ENCODE data around the gene PFKFB4. TPM values are rescaled to one million over a fixed set of nuclear protein-coding genes. Genes with fewer than 3 reads are reported as not detected.
"Not testable (repeated sequence)": the region's sequence is repeated elsewhere in the genome, so short reads cannot be mapped to it uniquely, and the experiment has no call there.

PFKFB4 gene
- polyA plus RNA-seq, 1 donor = 17.3 TPM

DNA sequence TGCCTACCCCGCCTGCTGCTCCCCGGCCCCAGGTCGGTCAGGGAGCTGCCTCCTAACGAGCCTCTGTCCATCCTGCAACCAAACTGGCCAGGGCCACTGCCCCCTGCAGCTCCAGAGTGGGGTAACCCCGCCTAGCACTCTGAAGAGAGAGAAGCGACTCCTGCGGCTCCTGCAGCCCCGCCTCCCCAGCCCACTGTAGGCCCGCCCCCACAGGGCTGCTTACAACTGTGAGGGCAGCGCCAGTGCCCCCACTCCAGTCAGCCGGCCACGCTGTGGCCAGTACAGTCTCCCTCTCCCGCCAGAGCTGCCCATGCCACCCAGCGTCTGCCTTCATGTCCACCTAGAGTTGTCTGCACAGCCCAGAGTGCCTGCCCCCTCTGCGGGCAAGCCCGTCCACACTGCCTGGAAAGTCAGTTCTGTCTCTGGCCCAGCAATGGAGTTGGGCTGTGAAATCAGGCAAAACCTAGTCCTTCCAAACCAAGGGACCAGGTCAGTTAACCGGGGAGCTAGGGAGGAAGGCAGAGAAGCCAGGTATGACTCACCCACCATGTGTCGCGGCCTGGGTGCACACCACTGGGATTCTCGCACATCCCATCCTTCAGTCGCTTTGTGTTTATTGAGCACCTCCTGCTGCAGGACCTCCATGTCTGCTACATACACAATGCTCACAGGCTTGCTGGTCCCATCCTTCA, 4.6 kb upstream of the PFKFB4 start:
- WGBS (ENCODE audit: insufficient coverage, low lambda C conversion rate) = 83% methylated on average over 1 of the region's 21 CpGs

DNA sequence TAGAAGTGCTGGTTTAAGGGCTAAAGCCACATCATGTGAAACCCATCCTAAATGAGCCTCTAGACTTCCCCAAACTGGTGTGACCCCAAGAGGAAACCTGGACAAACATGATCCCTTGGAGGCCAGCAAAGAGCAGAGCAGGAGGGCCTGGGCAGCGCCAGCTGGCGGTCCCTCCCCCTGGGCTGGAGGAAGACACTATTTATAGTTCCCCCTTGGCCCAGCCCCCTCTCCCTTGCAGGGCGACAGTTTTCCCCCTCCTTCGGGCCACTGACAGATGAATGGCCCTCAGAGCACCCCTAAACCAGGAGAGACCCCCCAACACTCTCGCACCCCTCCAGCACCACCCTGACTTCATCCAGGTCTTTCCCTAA, 4.0 kb upstream of the PFKFB4 start:
- Histone ChIP-seq H3K36me3 (ENCODE audit: control insufficient read depth, insufficient read depth, low read length) (no peaks in the 10 kb centered on the region), H3K27ac (ENCODE audit: low read length) (no peak overlapping the region), H3K27me3 (ENCODE audit: control insufficient read depth, insufficient read depth, low read length) (no peaks in the 10 kb centered on the region), H3K9me3 (ENCODE audit: control insufficient read depth, low read depth, low read length) (no peaks in the 10 kb centered on the region), H3K4me3 (ENCODE audit: low read length) (no peak overlapping the region), H3K4me1 (ENCODE audit: control insufficient read depth, insufficient read depth, low read length) (peaks cover 11% of the 10 kb centered on the region)
- WGBS (ENCODE audit: insufficient coverage, low lambda C conversion rate) = no CpG with 5 or more reads among the region's 5 CpGs
- DNase-seq = no peak

More for the DNA sequence above, 4.6 kb upstream of the PFKFB4 start:
- no peak overlapping the region for H3K27ac ChIP-seq (ENCODE audit: low read length)
- no peaks in the 10 kb centered on the region for H3K36me3 ChIP-seq (ENCODE audit: control insufficient read depth, insufficient read depth, low read length)
- DNase-seq = no peak
- H3K27me3 ChIP-seq (ENCODE audit: control insufficient read depth, insufficient read depth, low read length) = no peaks in the 10 kb centered on the region
- no peaks in the 10 kb centered on the region for H3K9me3 ChIP-seq (ENCODE audit: control insufficient read depth, low read depth, low read length)
- peaks cover 6% of the 10 kb centered on the region for H3K4me1 ChIP-seq (ENCODE audit: control insufficient read depth, insufficient read depth, low read length)
- H3K4me3 ChIP-seq (ENCODE audit: low read length) = no peak overlapping the region

DNA sequence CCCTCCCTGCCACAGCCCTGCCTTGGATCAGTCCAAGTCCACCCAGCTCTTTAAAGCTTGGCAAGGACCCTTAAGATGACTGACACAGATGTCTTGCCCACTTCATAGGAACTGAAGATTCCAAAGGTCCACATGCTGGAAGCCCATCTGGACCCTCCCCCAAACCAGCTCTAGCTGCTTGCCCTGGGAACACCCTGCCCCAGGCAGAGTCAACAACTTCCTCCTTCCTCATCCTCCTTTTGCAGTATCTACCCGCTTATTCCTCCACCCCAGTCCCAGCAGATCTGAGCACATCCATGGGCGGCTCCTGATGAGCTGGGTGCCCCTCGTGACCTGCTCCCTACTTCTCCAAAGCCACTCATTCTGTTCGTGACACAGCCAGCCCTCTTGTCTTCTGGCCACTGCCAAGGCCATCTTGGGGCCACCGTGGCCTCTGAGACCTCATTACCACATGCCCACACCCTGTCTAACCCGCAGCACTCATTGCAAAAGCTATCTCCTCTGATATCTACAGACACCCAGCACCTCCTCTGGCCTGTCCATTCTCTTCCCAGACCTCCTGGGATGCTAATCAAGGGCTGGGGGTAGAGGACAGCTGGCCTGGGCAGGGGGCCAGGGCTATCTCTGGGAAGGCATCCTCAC, 2.0 kb upstream of the PFKFB4 start:
- Histone ChIP-seq H3K27ac (ENCODE audit: low read length) (no peak overlapping the region), H3K4me3 (ENCODE audit: low read length) (no peak overlapping the region), H3K27me3 (ENCODE audit: control insufficient read depth, insufficient read depth, low read length) (no peaks in the 10 kb centered on the region), H3K9me3 (ENCODE audit: control insufficient read depth, low read depth, low read length) (no peaks in the 10 kb centered on the region), H3K4me1 (ENCODE audit: control insufficient read depth, insufficient read depth, low read length) (peaks cover 22% of the 10 kb centered on the region), H3K36me3 (ENCODE audit: control insufficient read depth, insufficient read depth, low read length) (no peaks in the 10 kb centered on the region)
- no peak for DNase-seq
- WGBS (ENCODE audit: insufficient coverage, low lambda C conversion rate) = 100% methylated on average over 1 of the region's 6 CpGs

DNA sequence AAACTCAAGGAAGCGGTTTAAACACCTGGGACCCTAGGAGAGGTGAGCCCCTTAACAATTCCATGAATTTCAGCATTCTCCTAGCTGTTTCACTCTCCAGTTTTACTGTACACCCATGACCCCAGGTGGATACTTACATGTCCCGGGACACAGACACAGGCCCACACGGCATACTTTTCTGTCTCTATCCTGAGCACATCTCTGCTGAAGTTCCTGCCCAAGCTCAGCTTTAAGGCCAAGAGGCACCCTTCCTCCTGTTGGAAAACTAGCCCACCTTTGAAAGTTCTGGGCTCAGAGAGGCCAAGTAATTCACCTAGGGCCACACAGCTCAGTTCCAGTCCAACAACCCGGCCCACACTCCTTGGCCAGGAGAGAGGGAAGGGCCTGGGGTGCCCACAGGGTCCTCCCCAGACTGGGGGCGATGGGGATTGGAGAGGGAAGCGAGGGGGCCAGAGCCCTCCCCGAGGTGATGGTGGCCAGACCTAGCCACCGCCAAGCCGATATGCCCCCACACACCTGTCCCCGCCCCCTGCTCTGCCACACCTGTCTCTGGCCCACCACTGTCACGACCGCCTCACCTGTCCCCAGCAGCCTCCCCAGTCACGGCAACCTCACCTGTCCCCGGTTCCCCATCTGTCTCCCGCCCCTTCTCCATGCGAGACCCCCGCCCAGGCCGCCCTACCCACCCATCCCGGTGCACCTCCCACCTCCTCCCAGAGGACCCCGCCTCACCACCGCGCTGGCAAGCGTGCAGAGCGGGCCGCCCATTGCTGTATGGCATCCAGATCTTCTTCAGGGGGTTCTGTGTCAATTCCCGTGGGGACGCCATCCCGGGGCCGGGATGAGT, 431 bp downstream of the PFKFB4 start:
- Histone ChIP-seq H3K27me3 (ENCODE audit: control insufficient read depth, insufficient read depth, low read length) (no peaks in the 10 kb centered on the region), H3K4me1 (ENCODE audit: control insufficient read depth, insufficient read depth, low read length) (peaks cover 39% of the 10 kb centered on the region), H3K9me3 (ENCODE audit: control insufficient read depth, low read depth, low read length) (no peaks in the 10 kb centered on the region), H3K4me3 (ENCODE audit: low read length) (peak overlapping the region; percentile 63), H3K36me3 (ENCODE audit: control insufficient read depth, insufficient read depth, low read length) (no peaks in the 10 kb centered on the region), H3K27ac (ENCODE audit: low read length) (peak overlapping the region; percentile 13)
- 100% methylated on average over 1 of the region's 29 CpGs for WGBS (ENCODE audit: insufficient coverage, low lambda C conversion rate)
- no peak for DNase-seq

DNA sequence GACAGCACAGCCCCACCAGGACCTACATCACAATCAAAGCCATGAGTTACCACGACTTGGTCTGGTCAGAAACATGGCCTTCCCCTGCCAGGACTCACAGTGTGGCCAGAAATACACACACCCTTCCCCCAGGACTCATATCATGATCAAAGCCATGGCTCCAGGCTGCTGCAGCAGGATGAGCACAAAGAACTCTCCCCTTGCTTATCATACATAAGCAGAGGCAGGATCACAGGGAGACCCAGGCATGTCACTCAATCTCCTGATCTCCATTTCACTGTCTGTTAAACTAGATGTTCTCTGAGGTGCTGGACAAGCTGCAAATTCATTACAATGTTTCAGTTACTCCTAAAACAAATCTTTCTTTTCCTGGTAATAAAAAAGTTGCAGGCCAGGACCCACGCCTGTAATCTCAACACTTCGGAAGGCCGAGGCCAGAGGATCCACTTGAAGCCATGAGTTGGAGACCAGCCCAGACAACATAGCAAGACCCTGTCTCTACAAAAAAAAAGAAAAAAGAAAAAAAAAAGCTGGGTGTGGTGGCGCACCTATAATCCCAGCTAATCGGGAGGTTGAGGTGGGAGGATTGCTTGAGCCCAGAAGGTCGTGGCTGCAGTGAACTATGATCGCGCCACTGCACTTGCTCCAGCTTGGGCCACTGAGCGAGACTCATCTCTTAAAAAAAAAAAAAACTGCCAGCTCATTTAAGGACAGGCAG, 1.2 kb downstream of the PFKFB4 start:
- no peaks in the 10 kb centered on the region for H3K9me3 ChIP-seq (ENCODE audit: control insufficient read depth, low read depth, low read length)
- H3K4me1 ChIP-seq (ENCODE audit: control insufficient read depth, insufficient read depth, low read length) = peaks cover 37% of the 10 kb centered on the region
- no peaks in the 10 kb centered on the region for H3K27me3 ChIP-seq (ENCODE audit: control insufficient read depth, insufficient read depth, low read length)
- peak overlapping the region; percentile 63 for H3K4me3 ChIP-seq (ENCODE audit: low read length)
- DNase-seq = no peak
- H3K36me3 ChIP-seq (ENCODE audit: control insufficient read depth, insufficient read depth, low read length) = no peaks in the 10 kb centered on the region
- 90% methylated on average over 2 of the region's 10 CpGs for WGBS (ENCODE audit: insufficient coverage, low lambda C conversion rate)
- H3K27ac ChIP-seq (ENCODE audit: low read length) = peak overlapping the region; percentile 2

DNA sequence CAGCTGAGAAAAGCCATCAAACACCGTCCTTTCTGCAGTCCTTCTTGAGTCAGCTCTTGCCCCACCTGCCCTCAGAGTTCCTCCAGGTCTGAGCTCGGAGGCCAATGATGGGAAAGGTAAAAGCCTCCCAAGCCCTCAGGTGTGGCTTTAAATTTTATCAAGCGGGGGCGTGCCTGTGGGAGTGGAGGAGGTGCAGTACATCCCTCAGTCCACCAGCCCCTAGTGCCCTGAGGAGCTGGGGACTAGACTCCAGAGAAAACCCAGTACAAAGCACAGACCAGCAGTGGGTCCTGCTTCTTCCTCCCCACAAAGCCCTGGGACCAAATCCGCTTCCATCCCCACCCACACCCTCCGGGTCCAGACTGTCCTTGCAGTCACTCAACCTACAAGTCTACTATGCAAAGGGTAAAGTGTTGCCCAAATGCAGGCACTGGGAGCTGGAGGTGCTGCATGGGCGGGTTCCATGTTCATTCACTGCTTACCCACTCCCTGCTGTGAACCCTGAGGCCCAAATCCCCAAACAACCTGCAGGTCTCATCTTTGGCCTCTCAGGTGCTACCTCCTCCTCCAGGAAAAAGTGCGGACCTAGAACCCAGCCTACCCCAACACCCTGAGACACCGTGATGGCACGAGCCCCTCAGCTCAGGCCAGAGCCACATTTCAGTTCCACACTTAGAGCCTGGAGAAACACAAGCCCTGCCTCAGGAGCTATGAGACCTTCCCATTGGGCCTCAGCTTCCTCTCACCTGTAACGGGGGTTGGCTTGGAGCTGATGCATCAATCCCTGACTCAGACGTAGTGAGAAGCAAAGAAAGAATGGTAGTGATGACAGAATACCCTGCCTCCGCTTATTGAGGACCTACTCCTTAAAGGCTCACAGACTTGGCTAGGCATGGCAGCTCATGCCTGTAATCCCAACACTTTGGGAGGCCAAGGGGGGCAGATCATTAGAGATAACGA, 2.4 kb downstream of the PFKFB4 start:
- no peaks in the 10 kb centered on the region for H3K9me3 ChIP-seq (ENCODE audit: control insufficient read depth, low read depth, low read length)
- no peak overlapping the region for H3K4me3 ChIP-seq (ENCODE audit: low read length)
- H3K36me3 ChIP-seq (ENCODE audit: control insufficient read depth, insufficient read depth, low read length) = peaks cover 4% of the 10 kb centered on the region
- H3K27me3 ChIP-seq (ENCODE audit: control insufficient read depth, insufficient read depth, low read length) = no peaks in the 10 kb centered on the region
- H3K4me1 ChIP-seq (ENCODE audit: control insufficient read depth, insufficient read depth, low read length) = peaks cover 37% of the 10 kb centered on the region
- no peak for DNase-seq
- H3K27ac ChIP-seq (ENCODE audit: low read length) = peak overlapping the region; percentile 74
- WGBS (ENCODE audit: insufficient coverage, low lambda C conversion rate) = 92% methylated on average over 2 of the region's 14 CpGs

DNA sequence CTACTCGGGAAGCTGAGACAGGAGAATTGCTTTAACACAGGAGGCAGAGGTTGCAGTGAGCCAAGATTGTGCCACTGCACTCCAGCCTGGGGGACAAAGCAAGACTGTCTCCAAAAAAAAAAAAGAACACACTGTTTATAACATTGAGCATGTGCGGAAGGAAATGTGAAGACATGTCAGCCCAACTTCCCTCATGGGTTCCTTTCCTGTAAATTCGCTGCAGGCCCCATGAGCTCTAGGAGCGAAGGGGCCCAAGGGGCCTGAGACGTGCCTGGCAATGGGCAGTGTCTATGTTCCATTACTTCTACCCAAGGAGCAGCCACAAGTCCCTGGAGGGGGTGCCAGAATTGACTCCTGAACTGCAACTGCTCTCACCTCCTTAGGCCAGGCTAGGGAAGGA, 3.2 kb downstream of the PFKFB4 start:
- no CpG with 5 or more reads among the region's 5 CpGs for WGBS (ENCODE audit: insufficient coverage, low lambda C conversion rate)
- peaks cover 5% of the 10 kb centered on the region for H3K36me3 ChIP-seq (ENCODE audit: control insufficient read depth, insufficient read depth, low read length)
- no peak overlapping the region for H3K4me3 ChIP-seq (ENCODE audit: low read length)
- H3K4me1 ChIP-seq (ENCODE audit: control insufficient read depth, insufficient read depth, low read length) = peaks cover 37% of the 10 kb centered on the region
- no peak for DNase-seq
- H3K27ac ChIP-seq (ENCODE audit: low read length) = peak overlapping the region; percentile 74
- H3K27me3 ChIP-seq (ENCODE audit: control insufficient read depth, insufficient read depth, low read length) = no peaks in the 10 kb centered on the region
- no peaks in the 10 kb centered on the region for H3K9me3 ChIP-seq (ENCODE audit: control insufficient read depth, low read depth, low read length)

DNA sequence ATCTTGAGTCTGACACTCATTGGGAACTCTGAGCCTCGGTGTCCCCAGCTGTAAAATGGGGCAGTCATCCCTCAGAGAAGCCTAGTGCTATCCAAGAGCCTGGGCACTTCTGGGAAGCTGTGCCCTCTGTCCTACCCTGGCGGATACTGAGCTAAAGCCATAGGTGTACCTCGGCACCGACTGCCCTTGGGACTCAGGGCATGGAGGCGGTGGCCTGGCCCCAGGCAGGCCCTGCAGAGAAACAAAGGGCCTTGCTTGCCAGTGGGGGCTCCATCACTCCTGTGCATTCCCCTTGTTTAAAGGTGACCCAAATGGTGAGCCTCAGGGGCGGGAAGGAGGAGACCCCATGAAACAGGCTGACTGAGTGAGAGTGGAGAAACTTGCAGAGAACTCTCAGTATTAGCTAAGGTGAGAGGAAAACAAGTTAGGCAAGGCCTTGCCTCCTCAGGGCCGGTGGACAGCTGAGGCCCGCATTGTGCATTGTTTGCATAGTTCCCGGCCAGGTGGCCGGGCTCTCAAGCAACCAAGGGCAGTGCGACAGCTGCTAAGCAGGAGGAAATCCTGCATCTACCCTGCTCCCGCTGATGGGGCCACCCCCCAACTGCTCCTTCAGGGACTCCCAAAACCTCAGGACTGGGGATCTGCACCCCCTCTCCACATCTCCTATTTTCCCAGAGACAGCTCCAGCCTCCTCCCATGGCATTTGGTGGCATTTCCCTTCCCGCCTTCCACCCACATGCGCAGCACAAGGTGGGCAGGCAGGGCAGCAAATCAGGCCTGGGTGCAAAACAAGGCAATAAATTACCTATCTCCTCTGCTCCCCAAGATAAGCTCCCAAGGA, 4.3 kb downstream of the PFKFB4 start:
- no peaks in the 10 kb centered on the region for H3K9me3 ChIP-seq (ENCODE audit: control insufficient read depth, low read depth, low read length)
- H3K36me3 ChIP-seq (ENCODE audit: control insufficient read depth, insufficient read depth, low read length) = peaks cover 10% of the 10 kb centered on the region
- DNase-seq = peak in 1 of 2 donors; percentile 32
- no peak overlapping the region for H3K4me3 ChIP-seq (ENCODE audit: low read length)
- H3K27me3 ChIP-seq (ENCODE audit: control insufficient read depth, insufficient read depth, low read length) = no peaks in the 10 kb centered on the region
- peaks cover 37% of the 10 kb centered on the region for H3K4me1 ChIP-seq (ENCODE audit: control insufficient read depth, insufficient read depth, low read length)
- WGBS (ENCODE audit: insufficient coverage, low lambda C conversion rate) = no CpG with 5 or more reads among the region's 14 CpGs
- H3K27ac ChIP-seq (ENCODE audit: low read length) = peak overlapping the region; percentile 74

DNA sequence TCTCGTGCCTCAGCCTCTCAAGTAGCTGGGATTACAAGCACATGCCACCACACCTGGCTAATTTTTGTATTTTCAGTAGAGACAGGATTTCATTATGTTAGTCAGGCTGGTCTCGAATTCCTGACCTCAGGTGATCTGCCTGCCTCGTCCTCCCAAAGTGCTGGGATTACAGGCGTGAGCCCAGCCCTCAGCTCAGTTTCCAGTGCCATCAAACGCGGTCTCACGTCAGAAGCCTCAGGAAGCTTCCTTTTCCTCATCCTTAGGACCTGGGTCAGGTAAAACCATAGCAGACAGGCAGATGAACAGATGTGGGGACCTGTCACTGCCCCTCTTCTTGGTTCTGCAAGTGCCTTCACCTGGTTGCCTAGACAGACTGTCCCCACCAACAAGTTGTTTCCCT, 5.0 kb downstream of the PFKFB4 start:
- H3K4me3 ChIP-seq (ENCODE audit: low read length); DNase-seq; H3K27me3 ChIP-seq (ENCODE audit: control insufficient read depth, insufficient read depth, low read length); H3K9me3 ChIP-seq (ENCODE audit: control insufficient read depth, low read depth, low read length): not testable (repeated sequence)
- peaks cover 34% of the 10 kb centered on the region for H3K4me1 ChIP-seq (ENCODE audit: control insufficient read depth, insufficient read depth, low read length)
- H3K36me3 ChIP-seq (ENCODE audit: control insufficient read depth, insufficient read depth, low read length) = peaks cover 14% of the 10 kb centered on the region
- WGBS (ENCODE audit: insufficient coverage, low lambda C conversion rate) = no CpG with 5 or more reads among the region's 7 CpGs
- peak overlapping the region; percentile 74 for H3K27ac ChIP-seq (ENCODE audit: low read length)
